ENCODE measurements around the gene PCK1.
A peak's percentile ranks its signal among the peaks of the same experiment; 100 is the strongest.

DNA sequence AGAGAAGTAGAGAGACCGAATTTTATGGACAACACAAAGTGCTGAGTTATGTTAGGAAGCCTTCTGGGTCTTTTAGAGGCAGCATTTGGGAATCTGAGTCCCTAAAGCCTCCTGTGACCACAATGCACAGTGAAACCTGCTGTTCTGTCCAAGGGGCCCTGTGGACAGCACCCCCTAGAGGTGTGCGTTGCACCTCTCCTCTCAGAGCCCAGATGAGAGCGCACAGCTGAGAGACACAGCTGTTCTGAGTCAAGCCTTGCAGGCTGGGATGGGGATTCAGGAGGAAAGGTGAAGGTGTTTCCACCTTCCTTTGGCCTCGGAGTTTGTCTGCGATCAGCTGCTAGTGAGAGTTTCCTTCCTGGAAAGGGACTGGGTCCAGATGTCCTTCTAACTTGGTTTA, 13.0 kb downstream of the PCK1 start:
- TF ChIP-seq, protein P1, sequence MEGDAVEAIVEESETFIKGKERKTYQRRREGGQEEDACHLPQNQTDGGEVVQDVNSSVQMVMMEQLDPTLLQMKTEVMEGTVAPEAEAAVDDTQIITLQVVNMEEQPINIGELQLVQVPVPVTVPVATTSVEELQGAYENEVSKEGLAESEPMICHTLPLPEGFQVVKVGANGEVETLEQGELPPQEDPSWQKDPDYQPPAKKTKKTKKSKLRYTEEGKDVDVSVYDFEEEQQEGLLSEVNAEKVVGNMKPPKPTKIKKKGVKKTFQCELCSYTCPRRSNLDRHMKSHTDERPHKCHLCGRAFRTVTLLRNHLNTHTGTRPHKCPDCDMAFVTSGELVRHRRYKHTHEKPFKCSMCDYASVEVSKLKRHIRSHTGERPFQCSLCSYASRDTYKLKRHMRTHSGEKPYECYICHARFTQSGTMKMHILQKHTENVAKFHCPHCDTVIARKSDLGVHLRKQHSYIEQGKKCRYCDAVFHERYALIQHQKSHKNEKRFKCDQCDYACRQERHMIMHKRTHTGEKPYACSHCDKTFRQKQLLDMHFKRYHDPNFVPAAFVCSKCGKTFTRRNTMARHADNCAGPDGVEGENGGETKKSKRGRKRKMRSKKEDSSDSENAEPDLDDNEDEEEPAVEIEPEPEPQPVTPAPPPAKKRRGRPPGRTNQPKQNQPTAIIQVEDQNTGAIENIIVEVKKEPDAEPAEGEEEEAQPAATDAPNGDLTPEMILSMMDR (IDR thresholded peaks at IDR 0.05; ENCODE audit: control extremely low read depth in 1 of 3, insufficient read depth in 1 of 3, low read depth in 1 of 3, low read length in 3 of 3) = peak; percentile 73 to 89 (median 83)
- TF ChIP-seq, protein P2, sequence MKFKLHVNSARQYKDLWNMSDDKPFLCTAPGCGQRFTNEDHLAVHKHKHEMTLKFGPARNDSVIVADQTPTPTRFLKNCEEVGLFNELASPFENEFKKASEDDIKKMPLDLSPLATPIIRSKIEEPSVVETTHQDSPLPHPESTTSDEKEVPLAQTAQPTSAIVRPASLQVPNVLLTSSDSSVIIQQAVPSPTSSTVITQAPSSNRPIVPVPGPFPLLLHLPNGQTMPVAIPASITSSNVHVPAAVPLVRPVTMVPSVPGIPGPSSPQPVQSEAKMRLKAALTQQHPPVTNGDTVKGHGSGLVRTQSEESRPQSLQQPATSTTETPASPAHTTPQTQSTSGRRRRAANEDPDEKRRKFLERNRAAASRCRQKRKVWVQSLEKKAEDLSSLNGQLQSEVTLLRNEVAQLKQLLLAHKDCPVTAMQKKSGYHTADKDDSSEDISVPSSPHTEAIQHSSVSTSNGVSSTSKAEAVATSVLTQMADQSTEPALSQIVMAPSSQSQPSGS (IDR thresholded peaks at IDR 0.05; ENCODE audit: low read length) = no peak
- TF ChIP-seq JUN (IDR thresholded peaks at IDR 0.05; ENCODE audit: low read depth, low read length) (no peak), POLR2AphosphoS5 (IDR thresholded peaks at IDR 0.05; ENCODE audit: low read depth, low read length) (no peak), TAF1 (IDR thresholded peaks at IDR 0.05; ENCODE audit: low read depth, low read length) (no peak), EZH2 (IDR thresholded peaks at IDR 0.05; ENCODE audit: low read depth, low read length, severe bottlenecking) (no peak), CREB1 (IDR thresholded peaks at IDR 0.05) (no peak), EP300 (IDR thresholded peaks at IDR 0.05; ENCODE audit: borderline replicate concordance in 1 of 2, low read depth in 2 of 2, low read length in 2 of 2) (no peak), POLR2A (IDR thresholded peaks at IDR 0.05; ENCODE audit: control extremely low read depth in 1 of 2, low read depth in 2 of 2, low read length in 2 of 2) (no peak), MAFK (IDR thresholded peaks at IDR 0.05; ENCODE audit: low read depth, low read length) (no peak)

All from H1 (cell line).